IMR-90 (cell line): ENCODE data around the gene STEAP3. TPM values are rescaled to one million over a fixed set of nuclear protein-coding genes. Genes with fewer than 3 reads are reported as not detected.

ENCODE experiments used
- ATAC-seq: fragments of 200-7000 bp; cut with Tn5 transposase; 2 replicates; pipeline ENCODE4 v1.9.1; 2020; ENCODE audit warnings: low read depth, mild to moderate bottlenecking, moderate library complexity
- BruUV-seq: library from RNA; stranded (reverse); fragments of 400-500 nt; replicated peaks from 2 replicates; lab custom pipeline; 2021; lab: Mats Ljungman, UMichigan
- CTCF ChIA-PET: fragments of 300-600 bp; formaldehyde crosslinking; extraction: SDS; loops from one replicate; lab custom pipeline; 2021; ENCODE audit warnings: antibody characterized with exemption; lab: Yijun Ruan, JAX
- POLR2A ChIA-PET: fragments of 300-600 bp; sonication (Branson Sonifier 250); formaldehyde crosslinking; loops from one replicate; lab custom pipeline; 2022; ENCODE audit warnings: antibody characterized with exemption; ENCODE audit not compliant: unreplicated experiment; lab: Charles Lee
- DNase-seq: peaks from one replicate; pipeline ENCODE4 v3.0.0; 2013
- H2AFZ ChIP-seq: replicated peaks from 2 replicates; pipeline ENCODE3; 2013; ENCODE audit warnings: low read length, mild to moderate bottlenecking; ENCODE audit not compliant: poor library complexity
- H2AK5ac ChIP-seq: 2 replicates; pipeline ENCODE4 v1.6.1; 2013; ENCODE audit warnings: low read depth, low read length, inconsistent platforms
- H2AK9ac ChIP-seq: replicated peaks from 2 replicates; pipeline ENCODE3; 2013; ENCODE audit warnings: mild to moderate bottlenecking, low read depth, low read length, moderate library complexity; ENCODE audit not compliant: poor library complexity
- H2BK120ac ChIP-seq: 2 replicates; pipeline ENCODE4 v1.6.1; 2013; ENCODE audit warnings: low read depth, low read length, inconsistent platforms
- H2BK15ac ChIP-seq: 3 replicates; pipeline ENCODE4 v1.6.1; 2013; ENCODE audit warnings: low read depth, low read length, inconsistent platforms
- H2BK20ac ChIP-seq: 2 replicates; pipeline ENCODE4 v1.6.1; 2013; ENCODE audit warnings: low read depth, mild to moderate bottlenecking, inconsistent platforms, low read length, moderate library complexity
- H2BK5ac ChIP-seq: 2 replicates; pipeline ENCODE4 v1.6.1; 2013; ENCODE audit warnings: mild to moderate bottlenecking, low read depth, low read length, inconsistent platforms; ENCODE audit not compliant: poor library complexity, severe bottlenecking
- H3K14ac ChIP-seq: replicated peaks from 2 replicates; pipeline ENCODE4 v1.6.1; 2013; ENCODE audit warnings: low read depth, low read length, inconsistent platforms
- H3K18ac ChIP-seq: 2 replicates; pipeline ENCODE4 v1.6.1; 2013; ENCODE audit warnings: low read depth, low read length, control low read depth
- H3K23ac ChIP-seq: 2 replicates; pipeline ENCODE4 v1.6.1; 2013; ENCODE audit warnings: low read depth, low read length, inconsistent platforms
- H3K27ac ChIP-seq: 2 replicates; pipeline ENCODE4 v1.5.1; 2013; ENCODE audit warnings: mild to moderate bottlenecking, control low read depth, low read length; ENCODE audit not compliant: insufficient read depth
- H3K27me3 ChIP-seq: 2 replicates; pipeline ENCODE4 v1.6.1; 2013; ENCODE audit warnings: low read length; ENCODE audit not compliant: control insufficient read depth, insufficient read depth
- H3K36me3 ChIP-seq: 2 replicates; pipeline ENCODE4 v1.6.1; 2013; ENCODE audit warnings: low read length, mixed read lengths; ENCODE audit not compliant: control insufficient read depth, insufficient read depth
- H3K4ac ChIP-seq: 2 replicates; pipeline ENCODE4 v1.6.1; 2013; ENCODE audit warnings: low read depth, low read length, inconsistent platforms
- H3K4me1 ChIP-seq: 2 replicates; pipeline ENCODE4 v1.6.1; 2013; ENCODE audit warnings: low read length, mixed read lengths; ENCODE audit not compliant: control insufficient read depth, insufficient read depth
- H3K4me2 ChIP-seq: 2 replicates; pipeline ENCODE4 v1.6.1; 2013; ENCODE audit warnings: low read depth, mild to moderate bottlenecking, control low read depth, low read length, moderate library complexity
- H3K4me3 ChIP-seq: 2 replicates; pipeline ENCODE4 v1.5.1; 2013; ENCODE audit warnings: low read depth, mild to moderate bottlenecking, control low read depth, low read length, moderate library complexity; ENCODE audit not compliant: insufficient read depth
- H3K56ac ChIP-seq: 2 replicates; pipeline ENCODE4 v1.6.1; 2013; ENCODE audit warnings: low read length, inconsistent platforms; ENCODE audit not compliant: insufficient read depth; ENCODE audit errors: extremely low read depth
- H3K79me1 ChIP-seq, 2 experiments: 2 replicates each; pipeline ENCODE4 v1.6.1; 2013; ENCODE audit warnings: low read length in 2 of 2, inconsistent platforms in 1 of 2, low read depth in 1 of 2
- H3K9ac ChIP-seq: 2 replicates; pipeline ENCODE4 v1.6.1; 2013; ENCODE audit warnings: low read depth, low read length, control low read depth
- H3K9me1 ChIP-seq: 2 replicates; pipeline ENCODE4 v1.6.1; 2013; ENCODE audit warnings: low read length, inconsistent platforms; ENCODE audit not compliant: insufficient read depth
- H3K9me3 ChIP-seq: 2 replicates; pipeline ENCODE4 v1.6.1; 2013; ENCODE audit warnings: low read length; ENCODE audit not compliant: control insufficient read depth, insufficient read depth
- H4K20me1 ChIP-seq: 2 replicates; pipeline ENCODE4 v1.6.1; 2013; ENCODE audit warnings: low read length, inconsistent platforms; ENCODE audit not compliant: insufficient read depth
- H4K5ac ChIP-seq: 2 replicates; pipeline ENCODE4 v1.6.1; 2013; ENCODE audit warnings: mild to moderate bottlenecking, low read depth, low read length, control low read depth
- H4K8ac ChIP-seq, 2 experiments: 2 replicates each; pipeline ENCODE4 v1.6.1; 2013; ENCODE audit warnings: low read depth in 2 of 2, low read length in 2 of 2, control low read depth in 1 of 2, inconsistent platforms in 1 of 2
- H4K91ac ChIP-seq: 2 replicates; pipeline ENCODE4 v1.6.1; 2013; ENCODE audit warnings: low read depth, low read length, inconsistent platforms; ENCODE audit not compliant: insufficient read depth
- BHLHE40 ChIP-seq: fragments of 150-350 bp; IDR thresholded peaks from 2 replicates; pipeline ENCODE4 v1.6.1; 2016; ENCODE audit warnings: mild to moderate bottlenecking, low read depth, low read length
- CEBPB ChIP-seq: IDR thresholded peaks from 2 replicates; pipeline ENCODE4 v1.6.1; 2012; ENCODE audit warnings: low read depth, low read length, improper control_type of control experiment
- CHD1 ChIP-seq: IDR thresholded peaks from 2 replicates; pipeline ENCODE4 v1.6.1; 2012; ENCODE audit warnings: low read depth, low read length, improper control_type of control experiment
- CTCF ChIP-seq: conservative IDR thresholded peaks from 2 replicates; pipeline ENCODE4 v1.5.1; 2012; ENCODE audit warnings: mild to moderate bottlenecking, low read depth, low read length, improper control_type of control experiment
- ELK1 ChIP-seq: fragments of 150-350 bp; IDR thresholded peaks from 2 replicates; pipeline ENCODE4 v1.6.1; 2016; ENCODE audit warnings: low read depth, mild to moderate bottlenecking, low read length, moderate library complexity, borderline replicate concordance
- FOS ChIP-seq: fragments of 150-350 bp; IDR thresholded peaks from 2 replicates; pipeline ENCODE4 v1.6.1; 2016; ENCODE audit warnings: low read depth, low read length
- MAFK ChIP-seq: IDR thresholded peaks from 2 replicates; pipeline ENCODE4 v1.6.1; 2012; ENCODE audit warnings: low read depth, low read length, improper control_type of control experiment
- MAZ ChIP-seq: IDR thresholded peaks from 2 replicates; pipeline ENCODE4 v1.6.1; 2012; ENCODE audit warnings: low read depth, mild to moderate bottlenecking, low read length, improper control_type of control experiment, moderate library complexity, borderline replicate concordance
- MXI1 ChIP-seq: IDR thresholded peaks from 2 replicates; pipeline ENCODE4 v1.6.1; 2012; ENCODE audit warnings: low read depth, mild to moderate bottlenecking, low read length, moderate library complexity, borderline replicate concordance
- NFE2L2 ChIP-seq: fragments of 150-350 bp; IDR thresholded peaks from 2 replicates; pipeline ENCODE4 v1.6.1; 2016; ENCODE audit warnings: low read depth, mild to moderate bottlenecking, low read length
- POLR2A ChIP-seq: IDR thresholded peaks from 2 replicates; pipeline ENCODE4 v1.6.1; 2012; ENCODE audit warnings: mild to moderate bottlenecking, low read depth, low read length
- RAD21 ChIP-seq: IDR thresholded peaks from 2 replicates; pipeline ENCODE4 v1.6.1; 2012; ENCODE audit warnings: low read length, improper control_type of control experiment
- RCOR1 ChIP-seq: IDR thresholded peaks from 2 replicates; pipeline ENCODE4 v1.6.1; 2012; ENCODE audit warnings: mild to moderate bottlenecking, low read length, improper control_type of control experiment; ENCODE audit not compliant: insufficient replicate concordance
- SMC3 ChIP-seq: fragments of 150-350 bp; IDR thresholded peaks from 2 replicates; pipeline ENCODE4 v1.6.1; 2016; ENCODE audit warnings: low read depth, mild to moderate bottlenecking, antibody characterized with exemption, low read length, moderate library complexity
- USF2 ChIP-seq: fragments of 150-350 bp; IDR thresholded peaks from 2 replicates; pipeline ENCODE4 v1.6.1; 2017; ENCODE audit warnings: mild to moderate bottlenecking, antibody characterized with exemption, low read length, low read depth
- WGBS, 2 experiments: methylation state at CpG; one replicate each; pipeline versions ENCODE4 v1.1.5 to v1.1.7; 2013; ENCODE audit warnings: missing lambda C conversion rate in 2 of 2; ENCODE audit not compliant: insufficient read length in 1 of 2; ENCODE audit errors: extremely low coverage in 2 of 2; 5-methylcytosine and 5-hydroxymethylcytosine counted together
- dilution Hi-C: fragments of 300-500 bp; cut with HindIII; formaldehyde crosslinking; loops from one replicate; pipeline ENCODE4 v1.14.3; 2018; ENCODE audit warnings: low sequenced_read_pairs; ENCODE audit not compliant: unreplicated experiment
- in situ Hi-C: fragments of 300-500 bp; cut with MboI; formaldehyde crosslinking; loops from 3 replicates; pipeline ENCODE4 v1.14.3; 2019; ENCODE audit warnings: low sequenced_read_pairs, inconsistent platforms, mixed read lengths
- intact Hi-C: fragments of 100-400 bp; cut with micrococcal nuclease; formaldehyde crosslinking; loops from 2 replicates; pipeline ENCODE4 v1.10.0; 2022
- polyA plus RNA-seq, 3 experiments: library from polyadenylated mRNA; depleted of rRNA; stranded (reverse); fragments of >200 nt; gene quantifications; 2 replicates each; pipeline ENCODE4 v1.2.3, GENCODE V29; 2012; ENCODE audit warnings: low replicate concordance in 1 of 3
- total RNA-seq: library from RNA; depleted of rRNA; stranded (reverse); fragments of >200 nt; gene quantifications from 2 replicates; pipeline ENCODE4 v1.2.3, GENCODE V29; 2012

The STEAP3 gene
- total and polyA plus RNA-seq, 2 of the 4 experiments (the other 2 are of a cell fraction), result 19.4 to 43.9 TPM

GRCh38 chr2:119280680-119281079 is 57.0 kb downstream of the STEAP3 start:
- Histone ChIP-seq H3K9ac (no peak overlapping the region), H2AK5ac (no peak overlapping the region), H4K20me1 (no peaks in the 10 kb centered on the region), H2AFZ (no peak overlapping the region), H3K4me2 (no peak overlapping the region), H3K9me3 (no peaks in the 10 kb centered on the region), H3K14ac (no peak overlapping the region), H3K18ac (no peak overlapping the region), H3K4me3 (no peak overlapping the region), H2BK15ac (no peak overlapping the region), H3K36me3 (no peaks in the 10 kb centered on the region), H3K9me1 (0 out of 2 replicates have a peak, but pooled peaks cover 3% of the 10 kb centered on the region), H3K56ac (no peak overlapping the region), H2AK9ac (no peak overlapping the region), H3K4me1 (peaks cover 2% of the 10 kb centered on the region; the same call in 1 of the 2 replicates), H3K23ac (no peak overlapping the region), H2BK120ac (no peak overlapping the region), H4K91ac (no peak overlapping the region), H3K4ac (no peak overlapping the region), H3K79me1 (no peaks in the 10 kb centered on the region), H3K27me3 (peaks cover 6% of the 10 kb centered on the region; the same call in 1 of the 2 replicates), H3K27ac (no peak overlapping the region), H2BK20ac (no peak overlapping the region), H4K8ac (no peak overlapping the region), H2BK5ac (no peak overlapping the region), H4K5ac (no peak overlapping the region)
- ATAC-seq (no peak), DNase-seq (no peak)
- TF ChIP-seq POLR2A (no peak), USF2 (no peak), MAFK (no peak), CHD1 (no peak), RAD21 (no peak), SMC3 (no peak), FOS (no peak), MAZ (no peak), ELK1 (no peak), MXI1 (no peak), RCOR1 (no peak), BHLHE40 (no peak), NFE2L2 (no peak), CTCF (no peak), CEBPB (no peak)
- intact Hi-C loops (no loop called here), dilution Hi-C loops (no loop called here), in situ Hi-C loops (loop anchor here (10.0 kb wide), 1 partner anchor 256 kb away; no protein-coding TSS in a partner anchor)
- POLR2A ChIA-PET, result no interaction called here
- no CpG with 5 or more reads among the region's 4 CpGs for WGBS, 2 experiments
- BruUV-seq, result no TSS peak
- CTCF ChIA-PET, result interaction anchor here (0.9 to 2.3 kb wide), 4 partner anchors 9 to 61 kb away, joined by 3 to 7 read pairs (median 4); no protein-coding TSS in a partner anchor
